Sigmoid colon (tissue), 7 donors: ENCODE results near the gene B4GALNT3. TPM values are rescaled to one million over a fixed set of nuclear protein-coding genes. Genes with fewer than 3 reads are reported as not detected.

Experiments
- DNase-seq: peaks from one replicate; pipeline ENCODE4 v3.0.0-alpha.2; 2019
- H3K27ac ChIP-seq, 4 donors: fragments of 200-600 bp; sonication (generic); one replicate each; pipeline ENCODE4 v1.5.1; 2016 to 2019; ENCODE audit warnings: mild to moderate bottlenecking in 1 of 4
- H3K27me3 ChIP-seq, 3 donors: fragments of 200-600 bp; sonication (generic); one replicate each; pipeline ENCODE4 v1.5.1; 2019; ENCODE audit warnings: mild to moderate bottlenecking in 1 of 3
- H3K36me3 ChIP-seq, 4 donors: fragments of 200-600 bp; sonication (generic); one replicate each; pipeline ENCODE4 v1.5.1; 2016 to 2019
- H3K4me1 ChIP-seq, 4 donors: fragments of 200-600 bp; sonication (generic); one replicate each; pipeline ENCODE4 v1.5.1; 2017 to 2019
- H3K4me3 ChIP-seq, 4 donors: fragments of 200-600 bp; sonication (generic); one replicate each; pipeline ENCODE4 v1.5.1; 2017 to 2019; ENCODE audit warnings: mild to moderate bottlenecking in 2 of 4, moderate library complexity in 1 of 4
- H3K9me3 ChIP-seq, 4 donors: fragments of 200-600 bp in 3 of 4; sonication (generic) in 3 of 4; one replicate each; pipeline versions ENCODE4 v1.5.1 to v1.6.1; 2013 to 2019
- CTCF ChIP-seq, 4 experiments: fragments of 450-650 bp in 3 of 4; fragments of 200-600 bp in 1 of 4; IDR thresholded peaks; one replicate each; pipeline ENCODE4 v1.5.1; 2016 to 2019; ENCODE audit warnings: antibody characterized with exemption in 4 of 4, mild to moderate bottlenecking in 3 of 4, moderate library complexity in 2 of 4
- EP300 ChIP-seq, 4 donors: sonication (generic); formaldehyde crosslinking; IDR thresholded peaks; one replicate each; pipeline ENCODE4 v1.6.1; 2017; ENCODE audit warnings: antibody characterized with exemption in 4 of 4
- POLR2A ChIP-seq, 2 donors: fragments of 450-650 bp; IDR thresholded peaks; one replicate each; pipeline ENCODE4 v1.6.1; 2016; ENCODE audit warnings: antibody characterized with exemption in 2 of 2, mild to moderate bottlenecking in 2 of 2, moderate library complexity in 2 of 2
- POLR2AphosphoS5 ChIP-seq, 4 donors: sonication (generic); formaldehyde crosslinking; IDR thresholded peaks; one replicate each; pipeline ENCODE4 v1.6.1; 2017; ENCODE audit warnings: antibody characterized with exemption in 4 of 4
- WGBS, 2 donors: extraction: QIAGEN DNeasy Blood & Tissue Kit; methylation state at CpG; one replicate each; pipeline ENCODE4 v1.1.7; 2013; 5-methylcytosine and 5-hydroxymethylcytosine counted together
- intact Hi-C: fragments of 100-400 bp; cut with DNase I; formaldehyde crosslinking; loops from one replicate; pipeline ENCODE4 v1.15.1; 2023
- polyA plus RNA-seq, 3 donors: library from polyadenylated mRNA; stranded (reverse); fragments of 200-250 nt; gene quantifications; one replicate each; pipeline ENCODE4 v1.2.3, GENCODE V29; 2013
- total RNA-seq, 4 donors: library from RNA; depleted of rRNA; stranded (reverse); fragments of >200 nt; gene quantifications; one replicate each; pipeline ENCODE4 v1.1.0, GENCODE V29; 2016
- donor health status: healthy with polysubstance abuse.
- donor health status: Bipolar disorder and iron deficiency.
- donor health status: healthy.

The B4GALNT3 gene
- total and polyA plus RNA-seq, 7 donors, result under 0.01 to 74.2 (median 0.36) TPM

GRCh38 chr12:460261-461230 is 807 bp downstream of the B4GALNT3 start:
- peak overlapping the region in 1 of 4 donors; percentile 39 for H3K27ac ChIP-seq
- H3K4me3 ChIP-seq, result peak overlapping the region; percentile 30 to 59 (median 52)
- WGBS, 2 donors, result 1 to 4% methylated on average over 109 of the region's 109 CpGs
- no peaks in the 10 kb centered on the region for H3K9me3 ChIP-seq
- no peak for TF ChIP-seq POLR2A (IDR thresholded peaks at IDR 0.05)
- no peak for TF ChIP-seq POLR2AphosphoS5 (IDR thresholded peaks at IDR 0.05)
- no peak for TF ChIP-seq CTCF (IDR thresholded peaks at IDR 0.05)
- no peak for TF ChIP-seq EP300 (IDR thresholded peaks at IDR 0.05)
- peaks cover 0 to 20% (median 17%) of the 10 kb centered on the region in 4 donors for H3K4me1 ChIP-seq
- no peak for DNase-seq
- intact Hi-C loops, result no loop called here
- H3K36me3 ChIP-seq, result no peaks in the 10 kb centered on the region
- H3K27me3 ChIP-seq, result peaks cover 14 to 50% (median 16%) of the 10 kb centered on the region in 3 donors

GRCh38 chr12:461425-461824 is 1.7 kb downstream of the B4GALNT3 start:
- Histone ChIP-seq H3K4me3 (no peak overlapping the region), H3K9me3 (no peaks in the 10 kb centered on the region), H3K27ac (no peak overlapping the region), H3K4me1 (peaks cover 0 to 20% (median 17%) of the 10 kb centered on the region in 4 donors), H3K36me3 (no peaks in the 10 kb centered on the region), H3K27me3 (peaks cover 14 to 50% (median 16%) of the 10 kb centered on the region in 3 donors)
- no peak for TF ChIP-seq POLR2AphosphoS5 (IDR thresholded peaks at IDR 0.05)
- peak in 1 of 2 donors; percentile 35 for TF ChIP-seq POLR2A (IDR thresholded peaks at IDR 0.05)
- intact Hi-C loops, result no loop called here
- no peak for DNase-seq
- 16 to 69% methylated on average over 13 of the region's 13 CpGs for WGBS, 2 donors

- intact Hi-C loops, result no loop called here
- H3K27me3 ChIP-seq, result peaks cover 14 to 33% (median 16%) of the 10 kb centered on the region in 3 donors
- no peaks in the 10 kb centered on the region for H3K9me3 ChIP-seq
- no peak overlapping the region for H3K27ac ChIP-seq
- no peak for DNase-seq
- H3K4me3 ChIP-seq, result no peak overlapping the region
- H3K4me1 ChIP-seq, result peaks cover 0 to 20% (median 17%) of the 10 kb centered on the region in 4 donors
- no peak for TF ChIP-seq EP300 (IDR thresholded peaks at IDR 0.05)
- TF ChIP-seq CTCF (IDR thresholded peaks at IDR 0.05), result no peak
- no peak for TF ChIP-seq POLR2A (IDR thresholded peaks at IDR 0.05)
- no peak for TF ChIP-seq POLR2AphosphoS5 (IDR thresholded peaks at IDR 0.05)
- 15 to 64% methylated on average over 6 of the region's 6 CpGs for WGBS, 2 donors
- no peaks in the 10 kb centered on the region for H3K36me3 ChIP-seq
Observed at GRCh38 chr12:462936-463705, 3.4 kb downstream of the B4GALNT3 start.

GRCh38 chr12:464484-465267 is 4.9 kb downstream of the B4GALNT3 start:
- Histone ChIP-seq H3K27ac (no peak overlapping the region), H3K4me3 (no peak overlapping the region), H3K4me1 (peaks cover 0 to 12% (median 10%) of the 10 kb centered on the region in 4 donors), H3K9me3 (no peaks in the 10 kb centered on the region), H3K36me3 (no peaks in the 10 kb centered on the region), H3K27me3 (peaks cover 7 to 17% (median 9%) of the 10 kb centered on the region in 3 donors)
- no peak for DNase-seq
- WGBS, 2 donors, result 72 to 83% methylated on average over 16 of the region's 16 CpGs
- no peak for TF ChIP-seq EP300 (IDR thresholded peaks at IDR 0.05)
- TF ChIP-seq CTCF (IDR thresholded peaks at IDR 0.05), result no peak
- TF ChIP-seq POLR2A (IDR thresholded peaks at IDR 0.05), result no peak
- no peak for TF ChIP-seq POLR2AphosphoS5 (IDR thresholded peaks at IDR 0.05)
- intact Hi-C loops, result no loop called here
